Gastrocnemius medialis (tissue), 4 donors: Measurements from ENCODE around the gene TNXB. TPM values are rescaled to one million over a fixed set of nuclear protein-coding genes. Genes with fewer than 3 reads are reported as not detected.

Experiments
- ATAC-seq, 2 donors: fragments of 150-250 bp; one replicate each; pipeline ENCODE4 v1.9.1; 2016
- DNase-seq, 2 donors: peaks; one replicate each; pipeline ENCODE4 v3.0.0-alpha.2; 2019
- H3K27ac ChIP-seq, 4 donors: fragments of 200-600 bp; sonication (generic); 1 replicate in 1 of 4; 2 replicates in 3 of 4; pipeline ENCODE4 v1.5.1; 2016 to 2018; ENCODE audit warnings: mild to moderate bottlenecking in 2 of 4, moderate library complexity in 1 of 4
- H3K27me3 ChIP-seq, 3 donors: fragments of 200-600 bp; sonication (generic) in 2 of 3; 1 replicate in 1 of 3; 2 replicates in 2 of 3; pipeline versions ENCODE4 v1.5.1 to v1.6.0; 2016 to 2019; ENCODE audit warnings: mild to moderate bottlenecking in 1 of 3, moderate library complexity in 1 of 3
- H3K36me3 ChIP-seq, 2 donors: fragments of 200-600 bp; sonication (generic) in 1 of 2; one replicate each; pipeline ENCODE4 v1.5.1; 2017 to 2018
- H3K4me1 ChIP-seq, 2 donors: fragments of 200-600 bp; sonication (generic) in 1 of 2; one replicate each; pipeline ENCODE4 v1.5.1; 2016 to 2017; ENCODE audit warnings: mild to moderate bottlenecking in 2 of 2
- H3K4me3 ChIP-seq, 4 donors: fragments of 200-600 bp; sonication (generic) in 3 of 4; 1 replicate in 1 of 4; 2 replicates in 3 of 4; pipeline ENCODE4 v1.5.1; 2016 to 2019; ENCODE audit warnings: mild to moderate bottlenecking in 2 of 4
- H3K9me3 ChIP-seq, 3 donors: fragments of 200-600 bp; sonication (generic) in 2 of 3; 1 replicate in 1 of 3; 2 replicates in 2 of 3; pipeline ENCODE4 v1.5.1; 2016 to 2019
- CTCF ChIP-seq, 5 experiments: fragments of 450-650 bp in 3 of 5; fragments of 200-600 bp in 2 of 5; sonication (generic) in 2 of 5; IDR thresholded peaks in 4 of 5; conservative IDR thresholded peaks in 1 of 5; 1 replicate in 4 of 5; 2 replicates in 1 of 5; pipeline ENCODE4 v1.5.1; 2016 to 2019; ENCODE audit warnings: antibody characterized with exemption in 5 of 5, mild to moderate bottlenecking in 3 of 5, moderate library complexity in 3 of 5
- POLR2A ChIP-seq, 2 donors: fragments of 450-650 bp; IDR thresholded peaks; one replicate each; pipeline ENCODE4 v1.6.1; 2017; ENCODE audit warnings: antibody characterized with exemption in 2 of 2, mild to moderate bottlenecking in 2 of 2, moderate library complexity in 2 of 2
- in situ Hi-C, 4 donors: fragments of 200-750 bp; cut with MboI; loops; one replicate each; pipeline versions ENCODE4 v1.15.0 to v1.8.0; 2017; ENCODE audit warnings: low sequenced_read_pairs in 4 of 4
- intact Hi-C: fragments of 100-400 bp; cut with DNase I; formaldehyde crosslinking; loops from one replicate; pipeline ENCODE4 v1.15.1; 2023; ENCODE audit warnings: low total_unique reads
- total RNA-seq, 4 donors: library from RNA; depleted of rRNA; stranded (reverse); fragments of >200 nt; gene quantifications; one replicate each; pipeline versions ENCODE4 v1.1.0 to v1.2.3, GENCODE V29; 2016

TNXB gene
- total RNA-seq, 4 donors from 2014 or later: 12.0 to 37.0 (median 33.5) TPM

GRCh38 chr6:32092760-32093497 is 16.2 kb downstream of the TNXB start:
- intact Hi-C loops: no loop called here
- Histone ChIP-seq H3K4me1 (no peaks in the 10 kb centered on the region), H3K36me3 (no peaks in the 10 kb centered on the region), H3K27ac (peak overlapping the region; percentile 26 to 73 (median 58)), H3K4me3 (no peak overlapping the region), H3K27me3 (peaks cover 6 to 27% (median 10%) of the 10 kb centered on the region in 3 donors), H3K9me3 (no peaks in the 10 kb centered on the region)
- in situ Hi-C loops: no loop called here
- peak; percentile 61 to 76 for ATAC-seq
- no peak for TF ChIP-seq CTCF (IDR thresholded peaks at IDR 0.05 in 4 of 5, conservative IDR thresholded peaks at IDR 0.05 in 1 of 5)
- TF ChIP-seq POLR2A (IDR thresholded peaks at IDR 0.05): no peak
- peak in 1 of 2 donors; percentile 43 for DNase-seq

GRCh38 chr6:32089082-32089828 is 19.9 kb downstream of the TNXB start:
- intact Hi-C loops: no loop called here
- H3K4me1 ChIP-seq: no peaks in the 10 kb centered on the region

GRCh38 chr6:32088487-32089049 is 20.6 kb downstream of the TNXB start:
- Histone ChIP-seq H3K4me3 (no peak overlapping the region), H3K36me3 (no peaks in the 10 kb centered on the region), H3K9me3 (no peaks in the 10 kb centered on the region), H3K27ac (peak overlapping the region; percentile 69 to 77 (median 74)), H3K4me1 (no peaks in the 10 kb centered on the region), H3K27me3 (peaks cover 0 to 5% (median 2%) of the 10 kb centered on the region in 3 donors)
- no peak for ATAC-seq
- TF ChIP-seq POLR2A (IDR thresholded peaks at IDR 0.05) (no peak), CTCF (IDR thresholded peaks at IDR 0.05 in 4 of 5, conservative IDR thresholded peaks at IDR 0.05 in 1 of 5) (no peak)
- in situ Hi-C loops (no loop called here), intact Hi-C loops (no loop called here)
- no peak for DNase-seq

More at GRCh38 chr6:32089082-32089828, 19.9 kb downstream of the TNXB start:
- in situ Hi-C loops: no loop called here
- TF ChIP-seq POLR2A (IDR thresholded peaks at IDR 0.05) (no peak), CTCF (IDR thresholded peaks at IDR 0.05 in 4 of 5, conservative IDR thresholded peaks at IDR 0.05 in 1 of 5) (no peak)
- Histone ChIP-seq H3K27me3 (peaks cover 0 to 5% (median 2%) of the 10 kb centered on the region in 3 donors), H3K9me3 (no peaks in the 10 kb centered on the region), H3K4me3 (no peak overlapping the region), H3K27ac (peak overlapping the region in 1 of 4 donors; percentile 33), H3K36me3 (no peaks in the 10 kb centered on the region)
- DNase-seq (no peak), ATAC-seq (no peak)

- Histone ChIP-seq H3K27ac (peak overlapping the region; percentile 69 to 77 (median 74)), H3K9me3 (no peaks in the 10 kb centered on the region), H3K4me1 (no peaks in the 10 kb centered on the region), H3K36me3 (no peaks in the 10 kb centered on the region), H3K4me3 (peak overlapping the region in 1 of 4 donors; percentile 28), H3K27me3 (peaks cover 0 to 5% (median 2%) of the 10 kb centered on the region in 3 donors)
- ATAC-seq (peak; percentile 36 to 42), DNase-seq (peak; percentile 28 to 46)
- intact Hi-C loops (loop anchor here (2.0 kb wide), 1 partner anchor 25 kb away; no protein-coding TSS in a partner anchor), in situ Hi-C loops (no loop called here)
- TF ChIP-seq POLR2A (IDR thresholded peaks at IDR 0.05) (no peak), CTCF (IDR thresholded peaks at IDR 0.05 in 4 of 5, conservative IDR thresholded peaks at IDR 0.05 in 1 of 5) (peak in 3 of 5 experiments; percentile 19 to 52 (median 49))
These were observed 21.3 kb downstream of the TNXB start for GRCh38 chr6:32087574-32088486.
